ENCODE measurements around the gene FGF6.
"Not testable (repeated sequence)": the region's sequence is repeated elsewhere in the genome, so short reads cannot be mapped to it uniquely, and the experiment has no call there.

The FGF6 gene

GRCh38 chr12:4417455-4417854 lies 28.2 kb downstream of the FGF6 start:
- DNase-seq, result no peak

GRCh38 chr12:4416276-4416675 lies 29.3 kb downstream of the FGF6 start:
- no peak for DNase-seq

- DNase-seq, result peak in 2 of 3 experiments; percentile 37 to 82
Observed at GRCh38 chr12:4412465-4412864, 33.1 kb downstream of the FGF6 start.

- no peak for DNase-seq
Observed at GRCh38 chr12:4412056-4412455, 33.6 kb downstream of the FGF6 start.

- no peak for DNase-seq
Observed at GRCh38 chr12:4407136-4407535, 38.5 kb downstream of the FGF6 start.

GRCh38 chr12:4404877-4405637 lies 40.6 kb downstream of the FGF6 start:
- DNase-seq, result not testable (repeated sequence)

GRCh38 chr12:4402996-4403395 lies 42.6 kb downstream of the FGF6 start:
- no peak for DNase-seq

GRCh38 chr12:4401117-4401516 lies 44.5 kb downstream of the FGF6 start:
- DNase-seq, result no peak

GRCh38 chr12:4395818-4396217 lies 49.8 kb downstream of the FGF6 start:
- no peak for DNase-seq

GRCh38 chr12:4393211-4393610 lies 52.4 kb downstream of the FGF6 start:
- no peak for DNase-seq

- no peak for DNase-seq
Observed at GRCh38 chr12:4392223-4392742, 53.3 kb downstream of the FGF6 start.

- no peak for DNase-seq
Observed at GRCh38 chr12:4388662-4389061, 57.0 kb downstream of the FGF6 start.

- DNase-seq, result peak in 2 of 3 experiments; percentile 3 to 53
Observed at GRCh38 chr12:4388032-4388431, 57.6 kb downstream of the FGF6 start.

- peak in 1 of 3 experiments; percentile 40 for DNase-seq
Observed at GRCh38 chr12:4387607-4388006, 58.0 kb downstream of the FGF6 start.

GRCh38 chr12:4386801-4387200 lies 58.8 kb downstream of the FGF6 start:
- DNase-seq, result peak in 2 of 3 experiments; percentile 72 to 92

Data from NCI-H1417 (cell line).